ENCODE measurements around the gene FBXL19. TPM values are rescaled to one million over a fixed set of nuclear protein-coding genes. Genes with fewer than 3 reads are reported as not detected.
A peak's percentile ranks its signal among the peaks of the same experiment; 100 is the strongest.

FBXL19 gene
- total and polyA plus RNA-seq, 9 of the 15 experiments (the other 6 are each of a cell fraction or from before 2014, with no cell fraction given): 0.13 to 48.0 (median 13.5) TPM; not detected in 1

DNA sequence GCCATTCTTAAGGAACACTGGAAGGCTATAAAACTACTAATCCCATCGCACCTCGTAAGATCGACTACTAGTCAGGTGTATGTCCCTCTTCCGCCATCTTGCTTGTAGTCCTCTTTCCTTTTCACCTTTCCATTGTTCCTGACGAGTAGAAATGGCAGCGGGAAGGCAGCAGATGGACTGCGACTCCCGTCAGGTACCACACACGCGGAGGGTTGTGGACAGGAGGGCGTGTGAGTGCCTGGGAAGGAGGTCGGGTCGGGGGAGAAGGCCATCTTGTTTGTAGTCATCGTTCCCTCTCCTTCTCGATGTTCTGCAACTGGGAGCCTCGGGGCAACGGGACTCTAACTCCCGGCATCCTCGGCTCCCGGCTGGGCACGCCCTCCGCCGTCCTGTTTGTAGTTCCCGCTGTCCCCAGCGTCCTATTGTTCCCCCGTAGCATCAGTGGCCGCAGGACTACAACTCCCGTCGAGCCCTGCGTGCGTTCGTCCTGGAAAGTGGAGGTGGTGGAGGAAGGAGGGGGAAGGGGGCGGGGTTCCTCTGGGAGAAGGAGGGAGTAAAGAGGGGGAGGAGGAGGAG, 324 bp upstream of the FBXL19 start (continued):
- TF ChIP-seq, protein P1, sequence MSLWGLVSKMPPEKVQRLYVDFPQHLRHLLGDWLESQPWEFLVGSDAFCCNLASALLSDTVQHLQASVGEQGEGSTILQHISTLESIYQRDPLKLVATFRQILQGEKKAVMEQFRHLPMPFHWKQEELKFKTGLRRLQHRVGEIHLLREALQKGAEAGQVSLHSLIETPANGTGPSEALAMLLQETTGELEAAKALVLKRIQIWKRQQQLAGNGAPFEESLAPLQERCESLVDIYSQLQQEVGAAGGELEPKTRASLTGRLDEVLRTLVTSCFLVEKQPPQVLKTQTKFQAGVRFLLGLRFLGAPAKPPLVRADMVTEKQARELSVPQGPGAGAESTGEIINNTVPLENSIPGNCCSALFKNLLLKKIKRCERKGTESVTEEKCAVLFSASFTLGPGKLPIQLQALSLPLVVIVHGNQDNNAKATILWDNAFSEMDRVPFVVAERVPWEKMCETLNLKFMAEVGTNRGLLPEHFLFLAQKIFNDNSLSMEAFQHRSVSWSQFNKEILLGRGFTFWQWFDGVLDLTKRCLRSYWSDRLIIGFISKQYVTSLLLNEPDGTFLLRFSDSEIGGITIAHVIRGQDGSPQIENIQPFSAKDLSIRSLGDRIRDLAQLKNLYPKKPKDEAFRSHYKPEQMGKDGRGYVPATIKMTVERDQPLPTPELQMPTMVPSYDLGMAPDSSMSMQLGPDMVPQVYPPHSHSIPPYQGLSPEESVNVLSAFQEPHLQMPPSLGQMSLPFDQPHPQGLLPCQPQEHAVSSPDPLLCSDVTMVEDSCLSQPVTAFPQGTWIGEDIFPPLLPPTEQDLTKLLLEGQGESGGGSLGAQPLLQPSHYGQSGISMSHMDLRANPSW (CRISPR knock-in tag; IDR thresholded peaks at IDR 0.05): no peak
- TF ChIP-seq, protein P2, sequence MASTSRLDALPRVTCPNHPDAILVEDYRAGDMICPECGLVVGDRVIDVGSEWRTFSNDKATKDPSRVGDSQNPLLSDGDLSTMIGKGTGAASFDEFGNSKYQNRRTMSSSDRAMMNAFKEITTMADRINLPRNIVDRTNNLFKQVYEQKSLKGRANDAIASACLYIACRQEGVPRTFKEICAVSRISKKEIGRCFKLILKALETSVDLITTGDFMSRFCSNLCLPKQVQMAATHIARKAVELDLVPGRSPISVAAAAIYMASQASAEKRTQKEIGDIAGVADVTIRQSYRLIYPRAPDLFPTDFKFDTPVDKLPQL (IDR thresholded peaks at IDR 0.05; ENCODE audit: extremely low read depth, insufficient read length): no peak
- TF ChIP-seq, protein P3, sequence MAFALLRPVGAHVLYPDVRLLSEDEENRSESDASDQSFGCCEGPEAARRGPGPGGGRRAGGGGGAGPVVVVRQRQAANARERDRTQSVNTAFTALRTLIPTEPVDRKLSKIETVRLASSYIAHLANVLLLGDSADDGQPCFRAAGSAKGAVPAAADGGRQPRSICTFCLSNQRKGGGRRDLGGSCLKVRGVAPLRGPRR (CRISPR knock-in tag; IDR thresholded peaks at IDR 0.05): peak; percentile 28; the same call in 1 of the 2 replicates
- TF ChIP-seq CHCHD3 (CRISPR knock-in tag; IDR thresholded peaks at IDR 0.05) (no peak), SIN3B (IDR thresholded peaks at IDR 0.05; ENCODE audit: low read depth) (peak; percentile 86; the same call in 1 of the 2 replicates), PHF20 (IDR thresholded peaks at IDR 0.05; ENCODE audit: partially characterized antibody) (no peak), RBM14 (IDR thresholded peaks at IDR 0.05; ENCODE audit: borderline replicate concordance, insufficient read depth, low read depth, low read length) (no peak), BCOR (IDR thresholded peaks at IDR 0.05) (no peak), ZNF239 (CRISPR knock-in tag; IDR thresholded peaks at IDR 0.05) (peak; percentile 67), BRD9 (IDR thresholded peaks at IDR 0.05; ENCODE audit: low read depth, partially characterized antibody) (peak; percentile 17), FOXJ2 (tag; IDR thresholded peaks at IDR 0.05) (no peak), ZNF76 (CRISPR knock-in tag; IDR thresholded peaks at IDR 0.05; ENCODE audit: borderline replicate concordance) (no peak; the same call in 1 of the 2 replicates), PTRF (tag; IDR thresholded peaks at IDR 0.05) (no peak), ZNF561 (CRISPR knock-in tag; conservative IDR thresholded peaks at IDR 0.05) (no peak), ZNF146 (CRISPR knock-in tag; IDR thresholded peaks at IDR 0.05; ENCODE audit: unreplicated experiment) (no peak), KLF6 (CRISPR knock-in tag; IDR thresholded peaks at IDR 0.05; ENCODE audit: borderline replicate concordance) (peak; percentile 77; the same call in 1 of the 2 replicates), SMARCB1 (IDR thresholded peaks at IDR 0.05; ENCODE audit: insufficient read length, low read depth) (no peak), SMARCA4 (IDR thresholded peaks at IDR 0.05) (no peak), NCOA1 (IDR thresholded peaks at IDR 0.05; ENCODE audit: low read depth) (no peak; the same call in 1 of the 2 replicates), ZNF174 (CRISPR knock-in tag; IDR thresholded peaks at IDR 0.05) (no peak), ZNF134 (CRISPR knock-in tag; conservative IDR thresholded peaks at IDR 0.05) (peak; percentile 77)
- TF ChIP-seq, protein P4, sequence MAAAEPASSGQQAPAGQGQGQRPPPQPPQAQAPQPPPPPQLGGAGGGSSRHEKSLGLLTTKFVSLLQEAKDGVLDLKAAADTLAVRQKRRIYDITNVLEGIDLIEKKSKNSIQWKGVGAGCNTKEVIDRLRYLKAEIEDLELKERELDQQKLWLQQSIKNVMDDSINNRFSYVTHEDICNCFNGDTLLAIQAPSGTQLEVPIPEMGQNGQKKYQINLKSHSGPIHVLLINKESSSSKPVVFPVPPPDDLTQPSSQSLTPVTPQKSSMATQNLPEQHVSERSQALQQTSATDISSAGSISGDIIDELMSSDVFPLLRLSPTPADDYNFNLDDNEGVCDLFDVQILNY (CRISPR knock-in tag; IDR thresholded peaks at IDR 0.05): no peak
- TF ChIP-seq, protein P5, sequence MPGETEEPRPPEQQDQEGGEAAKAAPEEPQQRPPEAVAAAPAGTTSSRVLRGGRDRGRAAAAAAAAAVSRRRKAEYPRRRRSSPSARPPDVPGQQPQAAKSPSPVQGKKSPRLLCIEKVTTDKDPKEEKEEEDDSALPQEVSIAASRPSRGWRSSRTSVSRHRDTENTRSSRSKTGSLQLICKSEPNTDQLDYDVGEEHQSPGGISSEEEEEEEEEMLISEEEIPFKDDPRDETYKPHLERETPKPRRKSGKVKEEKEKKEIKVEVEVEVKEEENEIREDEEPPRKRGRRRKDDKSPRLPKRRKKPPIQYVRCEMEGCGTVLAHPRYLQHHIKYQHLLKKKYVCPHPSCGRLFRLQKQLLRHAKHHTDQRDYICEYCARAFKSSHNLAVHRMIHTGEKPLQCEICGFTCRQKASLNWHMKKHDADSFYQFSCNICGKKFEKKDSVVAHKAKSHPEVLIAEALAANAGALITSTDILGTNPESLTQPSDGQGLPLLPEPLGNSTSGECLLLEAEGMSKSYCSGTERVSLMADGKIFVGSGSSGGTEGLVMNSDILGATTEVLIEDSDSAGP (CRISPR knock-in tag; IDR thresholded peaks at IDR 0.05): peak; percentile 80; the same call in 1 of the 2 replicates
- TF ChIP-seq, protein P6, sequence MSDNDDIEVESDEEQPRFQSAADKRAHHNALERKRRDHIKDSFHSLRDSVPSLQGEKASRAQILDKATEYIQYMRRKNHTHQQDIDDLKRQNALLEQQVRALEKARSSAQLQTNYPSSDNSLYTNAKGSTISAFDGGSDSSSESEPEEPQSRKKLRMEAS (CRISPR knock-in tag; IDR thresholded peaks at IDR 0.05): peak; percentile 75

Data from K562 (cell line).